Mammary epithelial cell (primary cell): ENCODE results near the gene ANKRD52.

Experiments used
- CTCF ChIP-seq, 2 donors: IDR thresholded peaks in 1 of 2; conservative IDR thresholded peaks in 1 of 2; 2 replicates each; pipeline ENCODE4 v1.5.1; 2011 to 2012; ENCODE audit warnings: inconsistent platforms in 2 of 2, low read length in 2 of 2, mild to moderate bottlenecking in 2 of 2, control low read depth in 1 of 2, low read depth in 1 of 2; ENCODE audit not compliant: insufficient read depth in 1 of 2; ENCODE audit errors: extremely low read depth in 1 of 2
- EZH2 ChIP-seq: IDR thresholded peaks from 2 replicates; pipeline ENCODE4 v1.6.1; 2012; ENCODE audit warnings: low read length, inconsistent platforms, borderline replicate concordance

- TF ChIP-seq CTCF (conservative IDR thresholded peaks at IDR 0.05 in 1 of 2, IDR thresholded peaks at IDR 0.05 in 1 of 2; ENCODE audit: extremely low read depth in 1 of 2, insufficient read depth in 1 of 2, low read depth in 1 of 2, low read length in 2 of 2) (no peak), EZH2 (no peak)
Observed at GRCh38 chr12:56212361-56212760, 45.8 kb downstream of the ANKRD52 start.
